K562 (cell line): ENCODE data around the gene SAMD10. TPM values are rescaled to one million over a fixed set of nuclear protein-coding genes. Genes with fewer than 3 reads are reported as not detected.

Source experiments
- ATAC-seq: fragments of 200-7000 bp; cut with Tn5 transposase; 3 replicates; pipeline ENCODE4 v1.9.1; 2020; ENCODE audit warnings: moderate library complexity
- BruUV-seq: library from RNA; stranded (reverse); fragments of 400-500 nt; replicated peaks from 2 replicates; lab custom pipeline; 2021; lab: Mats Ljungman, UMichigan
- CTCF ChIA-PET: fragments of 300-600 bp; formaldehyde crosslinking; extraction: SDS; loops from one replicate; lab custom pipeline; 2021; ENCODE audit warnings: low intra/inter-chr PET ratio; lab: Yijun Ruan, JAX
- POLR2A ChIA-PET: fragments of 300-600, 350-650 bp; sonication (Branson Sonifier 250); formaldehyde crosslinking; extraction: SDS; loops from one replicate; lab custom pipeline; 2021; ENCODE audit warnings: antibody characterized with exemption, inconsistent platforms; lab: Yijun Ruan, JAX
- DNase-seq, 4 experiments: peaks; one replicate each; pipeline versions ENCODE4 v3.0.0 to v3.0.0-alpha.2; 2011 to 2018; ENCODE audit warnings: low spot score in 3 of 4, mixed read lengths in 3 of 4; ENCODE audit errors: extremely low read depth in 1 of 4
- FAIRE-seq: peaks from 2 replicates; lab custom pipeline; 2011; peaks lifted over from hg19 to GRCh38; lab: Jason Lieb, UNC
- H2AFZ ChIP-seq: 2 replicates; pipeline ENCODE4 v1.6.0; 2011; ENCODE audit warnings: low read depth, low read length, control low read depth, inconsistent platforms
- H3K27ac ChIP-seq: fragments of 200-600 bp; 3 replicates; pipeline ENCODE4 v1.8.0; 2011; ENCODE audit warnings: low read depth, mild to moderate bottlenecking, control low read depth, inconsistent platforms, low read length, moderate library complexity, mixed read lengths; ENCODE audit errors: extremely low read depth
- H3K27me3 ChIP-seq, 2 experiments: fragments of 300-600 bp in 1 of 2; 2 replicates in 1 of 2; 3 replicates in 1 of 2; pipeline versions ENCODE4 v1.6.0 to v1.8.0; 2011; ENCODE audit warnings: inconsistent platforms in 2 of 2, low read length in 2 of 2, mild to moderate bottlenecking in 1 of 2, mixed read lengths in 1 of 2, moderate library complexity in 1 of 2; ENCODE audit not compliant: control insufficient read depth in 2 of 2, insufficient read depth in 2 of 2
- H3K36me3 ChIP-seq: fragments of 300-600 bp; 3 replicates; pipeline ENCODE4 v1.8.0; 2011; ENCODE audit warnings: mild to moderate bottlenecking, low read length, inconsistent platforms; ENCODE audit not compliant: control insufficient read depth, insufficient read depth
- H3K4me1 ChIP-seq, 2 experiments: fragments of 200-600 bp in 1 of 2; replicated peaks in 1 of 2; 2 replicates in 1 of 2; 3 replicates in 1 of 2; pipeline versions ENCODE4 v1.5.1 to v1.8.0; 2011; ENCODE audit warnings: inconsistent platforms in 2 of 2, low read length in 2 of 2, mild to moderate bottlenecking in 1 of 2, mixed read lengths in 1 of 2, moderate library complexity in 1 of 2; ENCODE audit not compliant: control insufficient read depth in 2 of 2, insufficient read depth in 2 of 2
- H3K4me2 ChIP-seq: 2 replicates; pipeline ENCODE4 v1.6.1; 2011; ENCODE audit warnings: low read length, control low read depth, inconsistent platforms, mixed read lengths; ENCODE audit not compliant: insufficient read depth
- H3K4me3 ChIP-seq: fragments of 200-600 bp; sonication (generic), shearing (Covaris generic); 2 replicates; pipeline ENCODE4 v1.5.1; 2016; ENCODE audit warnings: control low read depth, inconsistent platforms
- H3K79me2 ChIP-seq: fragments of 200-600 bp; 3 replicates; pipeline ENCODE4 v1.8.0; 2011; ENCODE audit warnings: low read length, inconsistent platforms; ENCODE audit not compliant: control insufficient read depth, insufficient read depth
- H3K9ac ChIP-seq, 2 experiments: 2 replicates each; pipeline versions ENCODE4 v1.6.0 to v1.6.1; 2011; ENCODE audit warnings: low read depth in 2 of 2, low read length in 2 of 2, control low read depth in 1 of 2, inconsistent platforms in 1 of 2, mild to moderate bottlenecking in 1 of 2, mixed read lengths in 1 of 2; ENCODE audit not compliant: insufficient read depth in 1 of 2
- H3K9me1 ChIP-seq: one replicate; pipeline ENCODE4 v1.6.0; 2011; ENCODE audit warnings: inconsistent platforms, mild to moderate bottlenecking, low read length, moderate library complexity; ENCODE audit not compliant: control insufficient read depth, insufficient read depth
- H3K9me3 ChIP-seq: replicated peaks from 2 replicates; pipeline ENCODE4 v1.5.1; 2011; ENCODE audit warnings: low read depth, low read length, inconsistent platforms; ENCODE audit not compliant: control insufficient read depth, insufficient read depth
- H4K20me1 ChIP-seq: replicated peaks from 2 replicates; pipeline ENCODE4 v1.6.1; 2011; ENCODE audit warnings: low read length, inconsistent platforms, mixed read lengths; ENCODE audit not compliant: control insufficient read depth, insufficient read depth
- ELF1 ChIP-seq: fragments of 200-800 bp; sonication (Bioruptor generic); IDR thresholded peaks from 2 replicates; pipeline ENCODE4 v1.6.1; 2016; ENCODE audit warnings: missing genetic modification characterization, missing compliant biosample characterization
- ESRRB ChIP-seq: fragments of 250-450 bp; sonication (Bioruptor Pico); IDR thresholded peaks from 2 replicates; pipeline ENCODE4 v1.5.0; 2020; ENCODE audit warnings: mild to moderate bottlenecking, moderate library complexity, borderline replicate concordance
- HMGN3 ChIP-seq: IDR thresholded peaks from 2 replicates; pipeline ENCODE4 v1.6.1; 2011; ENCODE audit warnings: borderline replicate concordance, low read depth, mild to moderate bottlenecking, mixed read lengths, low read length; ENCODE audit not compliant: insufficient read length; ENCODE audit errors: extremely low read depth
- MBD2 ChIP-seq: sonication (generic); IDR thresholded peaks from 2 replicates; pipeline ENCODE4 v1.6.1; 2016; ENCODE audit warnings: low read depth, borderline replicate concordance
- MCM3 ChIP-seq: fragments of 450-650 bp; IDR thresholded peaks from 2 replicates; pipeline ENCODE4 v1.6.1; 2016
- MTA1 ChIP-seq: fragments of 450-650 bp; IDR thresholded peaks from 2 replicates; pipeline ENCODE4 v1.6.1; 2017; ENCODE audit warnings: borderline replicate concordance
- NR2C2 ChIP-seq, 2 experiments: fragments of 200-800 bp in 1 of 2; sonication (Bioruptor generic) in 1 of 2; sonication (generic) in 1 of 2; formaldehyde crosslinking in 1 of 2; IDR thresholded peaks; 2 replicates each; pipeline versions ENCODE4 v1.6.1 to v1.8.0; 2016 to 2022; ENCODE audit warnings: mild to moderate bottlenecking in 1 of 2, missing compliant biosample characterization in 1 of 2, missing genetic modification characterization in 1 of 2, missing genetic modification reagents in 1 of 2
- PHB2 ChIP-seq: fragments of 450-650 bp; IDR thresholded peaks from 2 replicates; pipeline ENCODE4 v1.6.1; 2017; ENCODE audit warnings: low read depth
- POLR2G ChIP-seq: fragments of 200-400 bp; formaldehyde crosslinking; IDR thresholded peaks from 2 replicates; pipeline ENCODE4 v1.6.1; 2017; ENCODE audit warnings: low read depth, mild to moderate bottlenecking, antibody characterized with exemption, low read length, moderate library complexity
- PYGO2 ChIP-seq: fragments of 450-650 bp; IDR thresholded peaks from 2 replicates; pipeline ENCODE4 v1.6.1; 2016; ENCODE audit warnings: mild to moderate bottlenecking, missing genetic modification characterization, moderate library complexity, missing compliant biosample characterization
- RBM39 ChIP-seq: fragments of 200-400 bp; formaldehyde crosslinking; optimal IDR thresholded peaks from 2 replicates; pipeline ENCODE3; 2018; ENCODE audit warnings: low read depth, low read length
- TGIF2 ChIP-seq: sonication (generic); formaldehyde crosslinking; IDR thresholded peaks from 2 replicates; pipeline ENCODE4 v1.8.1; 2022; ENCODE audit warnings: mild to moderate bottlenecking, missing genetic modification reagents, moderate library complexity
- TSC22D4 ChIP-seq: fragments of 450-650 bp; IDR thresholded peaks from 2 replicates; pipeline ENCODE4 v1.6.1; 2016; ENCODE audit warnings: missing genetic modification characterization, missing biosample characterization, control low read depth
- ZBTB9 ChIP-seq: fragments of 450-650 bp; formaldehyde crosslinking; IDR thresholded peaks from 2 replicates; pipeline ENCODE4 v1.4.0; 2020; ENCODE audit warnings: mild to moderate bottlenecking, moderate library complexity
- ZNF224 ChIP-seq: sonication (generic); formaldehyde crosslinking; IDR thresholded peaks from 2 replicates; pipeline ENCODE4 v1.8.0; 2022; ENCODE audit warnings: mild to moderate bottlenecking, missing genetic modification reagents
- ZNF274 ChIP-seq: IDR thresholded peaks from 2 replicates; pipeline ENCODE4 v1.6.1; 2011; ENCODE audit warnings: low read depth, mild to moderate bottlenecking, low read length, moderate library complexity, borderline replicate concordance
- ZNF589 ChIP-seq: fragments of 200-800 bp; sonication (Bioruptor generic); IDR thresholded peaks from 2 replicates; pipeline ENCODE4 v1.6.1; 2016; ENCODE audit warnings: low read depth, missing genetic modification characterization, missing compliant biosample characterization
- WGBS: fragments of 100-300 bp; shearing (Covaris generic); methylation state at CpG from one replicate; pipeline ENCODE4 v1.1.6; 2016; ENCODE audit warnings: low coverage, mixed read lengths; ENCODE audit not compliant: insufficient coverage; ENCODE audit errors: missing lambda C conversion rate; 5-methylcytosine and 5-hydroxymethylcytosine counted together
- in situ Hi-C: fragments of 300-500 bp; cut with MboI; formaldehyde crosslinking; loops from 4 replicates; pipeline ENCODE4 v1.15.0; 2018; ENCODE audit warnings: inconsistent platforms, mixed read lengths
- intact Hi-C: fragments of 100-400 bp; cut with micrococcal nuclease; formaldehyde crosslinking; loops from 2 replicates; pipeline ENCODE4 v1.14.2; 2022
- polyA plus RNA-seq, 8 experiments: library from polyadenylated mRNA; depleted of rRNA in 4 of 8; stranded (reverse) in 5 of 8; unstranded in 3 of 8; fragments of >200 nt; fragmentation: Nextera tagmentation in 2 of 8; fragmentation: Illumina TruSeq in 1 of 8; extraction: Ambion mirVana in 2 of 8; extraction: Trizol in 1 of 8; gene quantifications; 2 replicates each; pipeline versions ENCODE4 v1.2.1 to v1.2.3, GENCODE V29; 2011 to 2014; ENCODE audit warnings: inconsistent platforms in 1 of 8, missing spikeins in 1 of 8
- total RNA-seq, 7 experiments: library from RNA; depleted of rRNA in 6 of 7; stranded (reverse); fragments of >200 nt in 6 of 7; fragmentation: Illumina TruSeq in 2 of 7; extraction: Trizol in 2 of 7; gene quantifications; 2 replicates each; pipeline versions ENCODE4 v1.2.1 to v1.2.3, GENCODE V29; 2011 to 2021; ENCODE audit warnings: low replicate concordance in 1 of 7
- TF ChIP-seq, protein P1 (sequence below): fragments of 450-650 bp; IDR thresholded peaks from 2 replicates; pipeline ENCODE4 v1.6.1; 2016; ENCODE audit warnings: mild to moderate bottlenecking

SAMD10 gene
- total and polyA plus RNA-seq, 9 of the 15 experiments (the other 6 are each of a cell fraction or from before 2014, with no cell fraction given), result 0.37 to 15.2 (median 4.8) TPM

- peak overlapping the region in 1 of 2 experiments; percentile 26; a peak in 2 of 4 replicates for H3K9ac ChIP-seq
- no peaks in the 10 kb centered on the region for H3K9me3 ChIP-seq
- H2AFZ ChIP-seq, result no peak overlapping the region
- H3K27me3 ChIP-seq, result no peaks in the 10 kb centered on the region
- ChIA-PET POLR2A (interaction anchor here (0.6 to 1.4 kb wide), 4 partner anchors 8 to 68 kb away, joined by 3 read pairs; partner anchors contain the start of gene TPD52L2), CTCF (no interaction called here)
- BruUV-seq, result no TSS peak
- intact Hi-C loops, result no loop called here
- peaks cover 4% of the 10 kb centered on the region; the same call in 1 of the 2 replicates for H4K20me1 ChIP-seq
- no peaks in the 10 kb centered on the region for H3K9me1 ChIP-seq
- WGBS, result 96% methylated on average over 14 of the region's 17 CpGs
- in situ Hi-C loops, result no loop called here
- no peaks in the 10 kb centered on the region; the same call in 2 of the 3 replicates for H3K79me2 ChIP-seq
- FAIRE-seq (no peak), DNase-seq (no peak), ATAC-seq (no peak)
- peaks cover 88% of the 10 kb centered on the region; the same call in 2 of the 3 replicates for H3K36me3 ChIP-seq
- TF ChIP-seq, protein P1, sequence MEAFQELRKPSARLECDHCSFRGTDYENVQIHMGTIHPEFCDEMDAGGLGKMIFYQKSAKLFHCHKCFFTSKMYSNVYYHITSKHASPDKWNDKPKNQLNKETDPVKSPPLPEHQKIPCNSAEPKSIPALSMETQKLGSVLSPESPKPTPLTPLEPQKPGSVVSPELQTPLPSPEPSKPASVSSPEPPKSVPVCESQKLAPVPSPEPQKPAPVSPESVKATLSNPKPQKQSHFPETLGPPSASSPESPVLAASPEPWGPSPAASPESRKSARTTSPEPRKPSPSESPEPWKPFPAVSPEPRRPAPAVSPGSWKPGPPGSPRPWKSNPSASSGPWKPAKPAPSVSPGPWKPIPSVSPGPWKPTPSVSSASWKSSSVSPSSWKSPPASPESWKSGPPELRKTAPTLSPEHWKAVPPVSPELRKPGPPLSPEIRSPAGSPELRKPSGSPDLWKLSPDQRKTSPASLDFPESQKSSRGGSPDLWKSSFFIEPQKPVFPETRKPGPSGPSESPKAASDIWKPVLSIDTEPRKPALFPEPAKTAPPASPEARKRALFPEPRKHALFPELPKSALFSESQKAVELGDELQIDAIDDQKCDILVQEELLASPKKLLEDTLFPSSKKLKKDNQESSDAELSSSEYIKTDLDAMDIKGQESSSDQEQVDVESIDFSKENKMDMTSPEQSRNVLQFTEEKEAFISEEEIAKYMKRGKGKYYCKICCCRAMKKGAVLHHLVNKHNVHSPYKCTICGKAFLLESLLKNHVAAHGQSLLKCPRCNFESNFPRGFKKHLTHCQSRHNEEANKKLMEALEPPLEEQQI, result no peak
- TF ChIP-seq ZBTB9 (CRISPR knock-in tag) (peak; percentile 98), ZNF274 (no peak), MCM3 (no peak), MBD2 (peak; percentile 27; the same call in 1 of the 2 replicates), POLR2G (0 out of 2 replicates have a peak, but pooled peaks have one; percentile 6), NR2C2 (CRISPR knock-in tag; IDR thresholded peaks at IDR 0.05) (no peak), NR2C2 (tag; IDR thresholded peaks at IDR 0.05) (no peak), TSC22D4 (tag) (no peak), ZNF589 (CRISPR knock-in tag) (no peak), RBM39 (no peak), HMGN3 (no peak), PYGO2 (tag) (no peak), TGIF2 (no peak), PHB2 (no peak), ESRRB (CRISPR knock-in tag) (no peak), MTA1 (no peak), ZNF224 (no peak), ELF1 (tag) (no peak)
- no peak overlapping the region for H3K4me2 ChIP-seq
- H3K27ac ChIP-seq, result no peak overlapping the region
- no peak overlapping the region for H3K4me3 ChIP-seq
- peaks cover 0 to 27% of the 10 kb centered on the region in 2 experiments; a peak in 2 of 5 replicates for H3K4me1 ChIP-seq
Measured at GRCh38 chr20:63932606-63933160, 46.8 kb downstream of the SAMD10 start.
